GM21619 (cell line): ENCODE data around the gene FBXO3.
"Not testable (repeated sequence)": the region's sequence is repeated elsewhere in the genome, so short reads cannot be mapped to it uniquely, and the experiment has no call there.

Source experiments
- ATAC-seq: cut with Tn5 transposase; IDR thresholded peaks from one replicate; pipeline ENCODE4 v1.9.1; 2021; ENCODE audit not compliant: unreplicated experiment

FBXO3 gene

GRCh38 chr11:33731723-33732531 is 42.4 kb downstream of the FBXO3 start:
- ATAC-seq = no peak

- ATAC-seq = no peak
These were observed 43.6 kb downstream of the FBXO3 start for GRCh38 chr11:33730716-33731115.

GRCh38 chr11:33729072-33729664 is 45.2 kb downstream of the FBXO3 start:
- ATAC-seq = not testable (repeated sequence)

- ATAC-seq = not testable (repeated sequence)
These were observed 46.8 kb downstream of the FBXO3 start for GRCh38 chr11:33727539-33727938.

- ATAC-seq = no peak
These were observed 48.8 kb downstream of the FBXO3 start for GRCh38 chr11:33725496-33725895.

GRCh38 chr11:33724644-33725035 is 49.7 kb downstream of the FBXO3 start:
- no peak for ATAC-seq

- no peak for ATAC-seq
These were observed 51.0 kb downstream of the FBXO3 start for GRCh38 chr11:33723238-33723881.

- peak; percentile 84 for ATAC-seq
These were observed 51.6 kb downstream of the FBXO3 start for GRCh38 chr11:33722590-33723234.

GRCh38 chr11:33721984-33722383 is 52.3 kb downstream of the FBXO3 start:
- no peak for ATAC-seq

- ATAC-seq = no peak
These were observed 52.9 kb downstream of the FBXO3 start for GRCh38 chr11:33721426-33721825.

GRCh38 chr11:33719587-33719986 is 54.7 kb downstream of the FBXO3 start:
- no peak for ATAC-seq

- no peak for ATAC-seq
These were observed 55.9 kb downstream of the FBXO3 start for GRCh38 chr11:33718440-33718839.

GRCh38 chr11:33716243-33716642 is 58.1 kb downstream of the FBXO3 start:
- no peak for ATAC-seq

- ATAC-seq = no peak
These were observed 60.4 kb downstream of the FBXO3 start for GRCh38 chr11:33713856-33714398.

GRCh38 chr11:33713151-33713855 is 61.0 kb downstream of the FBXO3 start:
- ATAC-seq = no peak

GRCh38 chr11:33712436-33712835 is 61.9 kb downstream of the FBXO3 start:
- ATAC-seq = no peak

GRCh38 chr11:33709466-33709865 is 64.9 kb downstream of the FBXO3 start:
- ATAC-seq = no peak

GRCh38 chr11:33708985-33709384 is 65.3 kb downstream of the FBXO3 start:
- ATAC-seq = no peak

GRCh38 chr11:33707831-33708230 is 66.5 kb downstream of the FBXO3 start:
- not testable (repeated sequence) for ATAC-seq

GRCh38 chr11:33706966-33707365 is 67.4 kb downstream of the FBXO3 start:
- no peak for ATAC-seq

- ATAC-seq = no peak
These were observed 67.8 kb downstream of the FBXO3 start for GRCh38 chr11:33706546-33706945.
